ENCODE data around the gene SUSD2.

The SUSD2 gene

GRCh38 chr22:24164940-24165339 is 16.3 kb upstream of the SUSD2 start:
- H3K27ac ChIP-seq (ENCODE audit: low read length), result no peak overlapping the region
- H3K36me3 ChIP-seq (ENCODE audit: control insufficient read depth in 1 of 2, insufficient read depth in 2 of 2, low read length in 2 of 2), result peaks cover 41 to 51% of the 10 kb centered on the region in 2 donors
- no peaks in the 10 kb centered on the region for H3K27me3 ChIP-seq (ENCODE audit: low read depth, low read length)
- no peaks in the 10 kb centered on the region for H3K9me3 ChIP-seq (ENCODE audit: control insufficient read depth in 1 of 2, low read length in 2 of 2)
- no peak overlapping the region for H3K4me3 ChIP-seq (ENCODE audit: low read depth in 1 of 2, low read length in 2 of 2)
- H3K4me1 ChIP-seq (ENCODE audit: control insufficient read depth in 1 of 2, insufficient read depth in 2 of 2, low read length in 2 of 2), result peaks cover 6 to 45% of the 10 kb centered on the region in 2 donors

GRCh38 chr22:24165673-24166072 is 15.6 kb upstream of the SUSD2 start:
- no peak overlapping the region for H3K27ac ChIP-seq (ENCODE audit: low read length)
- H3K4me3 ChIP-seq (ENCODE audit: low read depth in 1 of 2, low read length in 2 of 2), result no peak overlapping the region
- no peaks in the 10 kb centered on the region for H3K9me3 ChIP-seq (ENCODE audit: control insufficient read depth in 1 of 2, low read length in 2 of 2)
- peaks cover 46 to 51% of the 10 kb centered on the region in 2 donors for H3K36me3 ChIP-seq (ENCODE audit: control insufficient read depth in 1 of 2, insufficient read depth in 2 of 2, low read length in 2 of 2)
- peaks cover 6 to 40% of the 10 kb centered on the region in 2 donors for H3K4me1 ChIP-seq (ENCODE audit: control insufficient read depth in 1 of 2, insufficient read depth in 2 of 2, low read length in 2 of 2)
- H3K27me3 ChIP-seq (ENCODE audit: low read depth, low read length), result no peaks in the 10 kb centered on the region

GRCh38 chr22:24166811-24167210 is 14.5 kb upstream of the SUSD2 start:
- H3K4me3 ChIP-seq (ENCODE audit: low read depth in 1 of 2, low read length in 2 of 2), result no peak overlapping the region
- H3K27ac ChIP-seq (ENCODE audit: low read length), result no peak overlapping the region
- no peaks in the 10 kb centered on the region for H3K27me3 ChIP-seq (ENCODE audit: low read depth, low read length)
- H3K4me1 ChIP-seq (ENCODE audit: control insufficient read depth in 1 of 2, insufficient read depth in 2 of 2, low read length in 2 of 2), result peaks cover 4 to 33% of the 10 kb centered on the region in 2 donors
- no peaks in the 10 kb centered on the region for H3K9me3 ChIP-seq (ENCODE audit: control insufficient read depth in 1 of 2, low read length in 2 of 2)
- peaks cover 58 to 59% of the 10 kb centered on the region in 2 donors for H3K36me3 ChIP-seq (ENCODE audit: control insufficient read depth in 1 of 2, insufficient read depth in 2 of 2, low read length in 2 of 2)

DNA sequence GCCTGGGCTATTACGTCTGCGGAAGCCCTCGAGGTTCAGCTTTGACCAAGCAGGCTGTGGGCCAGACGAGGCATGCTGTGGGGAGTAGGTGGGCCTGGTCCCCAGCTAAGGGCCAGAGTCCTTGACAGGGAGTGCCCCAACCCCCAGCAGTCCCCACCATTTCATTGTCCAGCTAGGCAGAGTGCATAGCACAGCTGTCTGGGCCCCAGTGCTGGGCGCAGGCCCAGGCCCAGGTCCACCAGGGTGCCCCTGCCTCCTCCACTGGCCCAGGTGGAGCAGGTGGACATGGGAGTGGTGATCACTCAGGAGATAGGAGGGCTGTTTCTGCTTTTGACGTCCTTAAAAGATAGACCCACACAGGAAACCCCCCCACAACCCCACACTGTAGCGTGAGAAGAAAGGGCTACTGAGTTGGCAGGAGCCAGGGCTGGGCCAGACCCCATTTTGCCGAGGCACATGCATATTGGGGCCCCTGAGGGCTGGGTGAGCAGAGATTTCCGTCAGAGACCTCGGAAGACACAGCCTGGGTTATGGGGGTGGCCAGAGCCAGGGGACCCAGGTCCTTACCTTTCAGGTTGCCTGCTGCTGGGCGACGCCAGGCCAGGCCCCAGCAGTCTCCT is 11.7 kb upstream of the SUSD2 start:
- Histone ChIP-seq H3K9me3 (ENCODE audit: control insufficient read depth in 1 of 2, low read length in 2 of 2) (no peaks in the 10 kb centered on the region), H3K27me3 (ENCODE audit: low read depth, low read length) (no peaks in the 10 kb centered on the region), H3K4me3 (ENCODE audit: low read depth in 1 of 2, low read length in 2 of 2) (no peak overlapping the region), H3K36me3 (ENCODE audit: control insufficient read depth in 1 of 2, insufficient read depth in 2 of 2, low read length in 2 of 2) (peaks cover 56 to 71% of the 10 kb centered on the region in 2 donors), H3K27ac (ENCODE audit: low read length) (no peak overlapping the region), H3K4me1 (ENCODE audit: control insufficient read depth in 1 of 2, insufficient read depth in 2 of 2, low read length in 2 of 2) (peaks cover 0 to 12% of the 10 kb centered on the region in 2 donors)

DNA sequence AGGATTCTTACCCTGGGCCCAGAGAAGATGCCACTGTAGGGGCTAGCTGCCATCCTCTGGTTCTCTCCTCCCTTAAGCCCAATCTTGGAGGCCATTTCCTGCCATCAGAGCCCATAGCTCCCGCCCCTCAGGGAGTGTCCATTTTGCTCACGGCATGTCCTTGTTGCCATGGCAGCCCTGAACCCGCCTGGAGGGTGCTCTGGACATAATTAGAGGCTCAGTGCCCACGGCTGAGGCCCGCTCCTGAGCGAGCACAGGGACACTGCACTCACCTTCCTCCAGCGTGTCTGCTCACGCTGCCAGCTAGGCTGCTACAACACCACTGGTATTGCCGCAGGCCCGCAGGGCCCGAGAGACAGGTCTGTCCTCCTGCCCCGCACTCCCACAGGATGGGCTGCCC is 11.1 kb upstream of the SUSD2 start:
- Histone ChIP-seq H3K4me1 (ENCODE audit: control insufficient read depth in 1 of 2, insufficient read depth in 2 of 2, low read length in 2 of 2) (peaks cover 0 to 12% of the 10 kb centered on the region in 2 donors), H3K36me3 (ENCODE audit: control insufficient read depth in 1 of 2, insufficient read depth in 2 of 2, low read length in 2 of 2) (peaks cover 49 to 68% of the 10 kb centered on the region in 2 donors), H3K27me3 (ENCODE audit: low read depth, low read length) (no peaks in the 10 kb centered on the region), H3K4me3 (ENCODE audit: low read depth in 1 of 2, low read length in 2 of 2) (no peak overlapping the region), H3K27ac (ENCODE audit: low read length) (no peak overlapping the region), H3K9me3 (ENCODE audit: control insufficient read depth in 1 of 2, low read length in 2 of 2) (no peaks in the 10 kb centered on the region)

- H3K9me3 ChIP-seq (ENCODE audit: control insufficient read depth in 1 of 2, low read length in 2 of 2), result no peaks in the 10 kb centered on the region
- no peak overlapping the region for H3K27ac ChIP-seq (ENCODE audit: low read length)
- H3K4me1 ChIP-seq (ENCODE audit: control insufficient read depth in 1 of 2, insufficient read depth in 2 of 2, low read length in 2 of 2), result peaks cover 0 to 14% of the 10 kb centered on the region in 2 donors
- no peaks in the 10 kb centered on the region for H3K27me3 ChIP-seq (ENCODE audit: low read depth, low read length)
- H3K4me3 ChIP-seq (ENCODE audit: low read depth in 1 of 2, low read length in 2 of 2), result no peak overlapping the region
- peaks cover 45 to 64% of the 10 kb centered on the region in 2 donors for H3K36me3 ChIP-seq (ENCODE audit: control insufficient read depth in 1 of 2, insufficient read depth in 2 of 2, low read length in 2 of 2)
These were observed 10.7 kb upstream of the SUSD2 start for GRCh38 chr22:24170632-24171031.

GRCh38 chr22:24171822-24172221 is 9.5 kb upstream of the SUSD2 start:
- peaks cover 0 to 17% of the 10 kb centered on the region in 2 donors for H3K4me1 ChIP-seq (ENCODE audit: control insufficient read depth in 1 of 2, insufficient read depth in 2 of 2, low read length in 2 of 2)
- no peaks in the 10 kb centered on the region for H3K9me3 ChIP-seq (ENCODE audit: control insufficient read depth in 1 of 2, low read length in 2 of 2)
- peaks cover 38 to 52% of the 10 kb centered on the region in 2 donors for H3K36me3 ChIP-seq (ENCODE audit: control insufficient read depth in 1 of 2, insufficient read depth in 2 of 2, low read length in 2 of 2)
- H3K27me3 ChIP-seq (ENCODE audit: low read depth, low read length), result no peaks in the 10 kb centered on the region
- no peak overlapping the region for H3K4me3 ChIP-seq (ENCODE audit: low read depth in 1 of 2, low read length in 2 of 2)
- H3K27ac ChIP-seq (ENCODE audit: low read length), result no peak overlapping the region

- H3K27ac ChIP-seq (ENCODE audit: low read length), result peak overlapping the region; percentile 33
These were observed 6.0 kb upstream of the SUSD2 start for GRCh38 chr22:24175160-24175808.

GRCh38 chr22:24176040-24176439 is 5.2 kb upstream of the SUSD2 start:
- H3K27me3 ChIP-seq (ENCODE audit: low read depth, low read length), result no peaks in the 10 kb centered on the region
- no peak overlapping the region for H3K4me3 ChIP-seq (ENCODE audit: low read depth in 1 of 2, low read length in 2 of 2)
- H3K27ac ChIP-seq (ENCODE audit: low read length), result peak overlapping the region; percentile 39
- H3K9me3 ChIP-seq (ENCODE audit: control insufficient read depth in 1 of 2, low read length in 2 of 2), result no peaks in the 10 kb centered on the region
- peaks cover 0 to 25% of the 10 kb centered on the region in 2 donors for H3K4me1 ChIP-seq (ENCODE audit: control insufficient read depth in 1 of 2, insufficient read depth in 2 of 2, low read length in 2 of 2)
- peaks cover 23 to 39% of the 10 kb centered on the region in 2 donors for H3K36me3 ChIP-seq (ENCODE audit: control insufficient read depth in 1 of 2, insufficient read depth in 2 of 2, low read length in 2 of 2)

More at GRCh38 chr22:24175160-24175808, 6.0 kb upstream of the SUSD2 start:
- Histone ChIP-seq H3K27me3 (ENCODE audit: low read depth, low read length) (no peaks in the 10 kb centered on the region), H3K36me3 (ENCODE audit: control insufficient read depth in 1 of 2, insufficient read depth in 2 of 2, low read length in 2 of 2) (peaks cover 23 to 45% of the 10 kb centered on the region in 2 donors), H3K9me3 (ENCODE audit: control insufficient read depth in 1 of 2, low read length in 2 of 2) (no peaks in the 10 kb centered on the region), H3K4me3 (ENCODE audit: low read depth in 1 of 2, low read length in 2 of 2) (no peak overlapping the region), H3K4me1 (ENCODE audit: control insufficient read depth in 1 of 2, insufficient read depth in 2 of 2, low read length in 2 of 2) (peaks cover 0 to 25% of the 10 kb centered on the region in 2 donors)

DNA sequence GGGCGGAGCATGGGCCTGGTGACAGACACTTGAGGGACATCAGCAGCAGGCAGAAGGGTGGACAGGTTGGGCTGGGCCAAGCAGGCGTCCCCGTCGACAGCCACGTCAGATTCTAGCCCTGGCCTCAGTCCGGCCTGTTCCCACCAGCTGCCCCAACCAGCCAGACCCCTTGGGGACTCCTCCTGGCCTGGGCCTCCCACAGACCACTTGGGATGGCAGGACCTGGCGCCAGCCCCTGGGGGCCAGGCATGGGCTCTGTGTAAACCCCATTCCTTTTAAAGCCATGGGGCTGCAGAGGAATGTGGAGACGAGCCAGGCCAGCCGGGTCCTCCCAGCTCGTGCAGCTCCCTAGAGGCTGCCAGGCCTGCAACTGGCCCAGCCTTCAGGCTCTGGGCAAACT is 4.7 kb upstream of the SUSD2 start:
- Histone ChIP-seq H3K36me3 (ENCODE audit: control insufficient read depth in 1 of 2, insufficient read depth in 2 of 2, low read length in 2 of 2) (peaks cover 17 to 33% of the 10 kb centered on the region in 2 donors), H3K9me3 (ENCODE audit: control insufficient read depth in 1 of 2, low read length in 2 of 2) (no peaks in the 10 kb centered on the region), H3K27me3 (ENCODE audit: low read depth, low read length) (no peaks in the 10 kb centered on the region), H3K27ac (ENCODE audit: low read length) (peak overlapping the region; percentile 39), H3K4me3 (ENCODE audit: low read depth in 1 of 2, low read length in 2 of 2) (no peak overlapping the region), H3K4me1 (ENCODE audit: control insufficient read depth in 1 of 2, insufficient read depth in 2 of 2, low read length in 2 of 2) (peaks cover 0 to 29% of the 10 kb centered on the region in 2 donors)

DNA sequence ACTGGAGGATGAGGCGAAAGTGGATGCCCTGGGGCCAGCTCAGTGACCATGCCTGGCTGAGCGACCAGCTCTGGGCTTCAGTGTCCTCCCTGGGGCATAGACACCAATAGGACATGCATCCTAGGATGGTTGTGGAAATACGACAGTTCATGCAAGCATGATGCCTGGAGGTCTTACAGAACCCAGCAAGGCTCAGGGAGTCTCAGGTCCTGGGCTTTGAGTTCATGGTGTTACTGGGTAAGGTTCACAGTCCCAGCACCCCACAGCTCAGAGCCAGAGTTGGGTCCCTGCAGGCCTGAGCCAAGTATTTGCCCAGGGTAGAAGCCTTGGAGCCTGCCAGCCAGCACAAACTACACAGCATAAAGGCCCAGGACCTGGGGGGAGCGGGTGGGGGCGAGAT is 4.2 kb upstream of the SUSD2 start:
- H3K4me1 ChIP-seq (ENCODE audit: control insufficient read depth in 1 of 2, insufficient read depth in 2 of 2, low read length in 2 of 2), result peaks cover 0 to 33% of the 10 kb centered on the region in 2 donors
- H3K4me3 ChIP-seq (ENCODE audit: low read depth in 1 of 2, low read length in 2 of 2), result no peak overlapping the region
- H3K27ac ChIP-seq (ENCODE audit: low read length), result no peak overlapping the region
- no peaks in the 10 kb centered on the region for H3K27me3 ChIP-seq (ENCODE audit: low read depth, low read length)
- no peaks in the 10 kb centered on the region for H3K9me3 ChIP-seq (ENCODE audit: control insufficient read depth in 1 of 2, low read length in 2 of 2)
- H3K36me3 ChIP-seq (ENCODE audit: control insufficient read depth in 1 of 2, insufficient read depth in 2 of 2, low read length in 2 of 2), result peaks cover 13 to 29% of the 10 kb centered on the region in 2 donors
